GM23248 (cell line): ENCODE results near the gene EGLN3.

ENCODE experiments used
- EZH2 ChIP-seq: fragments of 200-600 bp; sonication (generic); IDR thresholded peaks from 2 replicates; pipeline ENCODE4 v1.6.1; 2018; ENCODE audit warnings: antibody characterized with exemption, mild to moderate bottlenecking; ENCODE audit not compliant: insufficient read depth, poor library complexity, severe bottlenecking
- EZH2phosphoT487 ChIP-seq: fragments of 200-600 bp; sonication (generic); IDR thresholded peaks from 2 replicates; pipeline ENCODE4 v1.6.1; 2018; ENCODE audit warnings: antibody characterized with exemption, moderate library complexity, mild to moderate bottlenecking, low read depth; ENCODE audit not compliant: insufficient read depth

DNA sequence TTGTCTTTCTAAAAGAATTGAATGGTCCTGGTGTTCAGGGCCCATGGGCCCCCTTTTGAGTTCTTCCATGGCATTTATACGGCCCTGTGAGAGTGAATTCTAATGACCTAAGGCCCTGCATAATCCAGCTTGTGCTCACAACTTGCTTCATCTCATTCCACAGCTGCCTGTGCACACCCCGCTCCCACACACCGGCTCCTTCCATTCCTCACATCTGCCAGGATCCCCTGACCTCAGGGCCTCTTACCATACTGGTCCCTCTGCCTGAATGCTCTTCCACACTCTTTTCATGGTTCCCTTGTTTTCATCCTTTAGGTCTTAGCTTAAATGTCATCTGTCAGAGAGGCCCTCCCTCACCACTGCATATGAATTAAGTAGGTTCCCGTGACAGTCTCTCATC lies 49.5 kb upstream of the EGLN3 start:
- TF ChIP-seq EZH2phosphoT487 (no peak), EZH2 (no peak)
